ENCODE measurements around the gene GAREM2.

Gene GAREM2

DNA sequence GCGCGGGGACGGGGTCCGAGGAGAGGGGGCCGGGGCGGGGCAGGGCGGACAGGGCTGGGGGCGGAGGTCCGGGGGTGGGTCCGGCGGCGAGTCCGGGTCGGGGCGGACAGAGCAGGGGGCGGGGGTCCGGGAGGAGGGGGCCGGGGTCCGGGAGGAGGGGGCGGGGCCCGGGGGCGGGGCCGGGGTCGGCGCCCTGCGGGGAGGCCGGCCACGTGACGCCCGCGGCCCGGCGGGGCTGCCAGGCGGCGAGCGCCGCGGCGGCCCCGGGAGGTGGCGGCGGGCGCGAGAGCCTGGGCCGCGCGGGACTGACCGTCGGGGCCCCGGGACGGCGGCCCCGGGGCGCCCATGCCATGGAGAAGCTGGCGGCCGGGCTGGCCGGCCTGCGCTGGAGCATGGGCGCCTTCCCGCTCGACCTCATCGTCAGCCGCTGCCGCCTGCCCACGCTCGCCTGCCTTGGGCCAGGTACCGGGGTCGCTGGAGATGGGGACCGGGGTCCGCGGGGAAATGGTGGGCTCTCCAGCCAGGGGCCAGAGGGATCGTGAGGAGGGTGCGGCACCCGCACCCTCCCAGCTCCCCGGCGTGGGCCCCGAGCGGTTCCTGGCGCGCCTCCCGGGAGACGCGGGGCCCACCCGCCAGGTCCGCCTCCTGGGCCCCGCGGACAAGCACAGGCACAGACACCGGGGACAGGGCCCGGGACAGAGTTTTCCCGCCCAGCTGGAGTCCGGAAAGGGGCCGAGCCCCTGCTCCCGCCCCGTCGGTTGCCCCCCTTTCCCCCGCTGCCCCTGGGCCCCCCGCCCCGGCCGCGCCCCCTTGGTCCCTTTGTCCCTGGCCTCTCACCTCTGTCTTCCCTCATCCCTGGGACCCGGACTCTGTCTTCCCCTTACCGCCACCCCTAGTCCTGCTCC lies at the start of gene GAREM2:
GAREM2 (plus strand) TSS at position 218 of the 905 bp plus-strand sequence; CDS start at position 351, 133 bp downstream.
- no peaks in the 10 kb centered on the region for H3K27me3 ChIP-seq (ENCODE audit: control insufficient read depth, insufficient read depth, low read length)
- no CpG with 5 or more reads among the region's 102 CpGs for WGBS (ENCODE audit: insufficient coverage, insufficient read length)
- H3K4me3 ChIP-seq (ENCODE audit: low read length) = peak within 1 kb of the TSS; percentile 66; the same call in 1 of the 2 replicates
- H3K27ac ChIP-seq (ENCODE audit: low read length) = no peak within 1 kb of the TSS
- no peaks in the 10 kb centered on the region for H3K9me3 ChIP-seq (ENCODE audit: control insufficient read depth, insufficient read depth, low read length)
- no peaks in the 10 kb centered on the region; the same call in 1 of the 2 replicates for H3K36me3 ChIP-seq (ENCODE audit: control insufficient read depth, insufficient read depth, low read length)
- no peak for DNase-seq (ENCODE audit: low read depth, low spot score)
- H3K4me1 ChIP-seq (ENCODE audit: control insufficient read depth, insufficient read depth, low read length) = peaks cover 6% of the 10 kb centered on the region; the same call in 1 of the 2 replicates

DNA sequence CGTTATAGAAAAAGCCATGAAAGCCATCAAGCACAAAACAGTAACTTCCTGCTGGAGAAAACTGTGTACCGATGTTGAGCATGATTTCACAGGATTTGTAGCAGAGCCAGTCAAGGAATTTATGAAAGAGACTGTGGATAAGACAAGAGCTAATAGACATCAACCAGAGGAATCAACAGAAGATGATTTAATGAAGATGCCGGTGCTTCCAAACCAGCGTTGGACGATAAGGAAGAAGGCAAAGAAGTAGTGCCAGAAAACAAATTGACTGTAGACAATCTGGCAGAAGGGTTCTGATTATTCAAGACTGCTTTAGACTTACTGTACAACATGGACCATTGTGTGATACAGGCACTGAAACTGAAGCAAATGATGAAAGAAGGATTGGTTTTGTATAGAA lies 49.5 kb upstream of the GAREM2 start:
- H3K36me3 ChIP-seq (ENCODE audit: control insufficient read depth, insufficient read depth, low read length) = no peaks in the 10 kb centered on the region
- no peaks in the 10 kb centered on the region for H3K27me3 ChIP-seq (ENCODE audit: control insufficient read depth, insufficient read depth, low read length)
- DNase-seq (ENCODE audit: low read depth, low spot score) = no peak
- WGBS (ENCODE audit: insufficient coverage, insufficient read length) = no CpG with 5 or more reads among the region's 5 CpGs
- no peak overlapping the region for H3K27ac ChIP-seq (ENCODE audit: low read length)
- H3K9me3 ChIP-seq (ENCODE audit: control insufficient read depth, insufficient read depth, low read length) = no peaks in the 10 kb centered on the region
- no peaks in the 10 kb centered on the region; the same call in 1 of the 2 replicates for H3K4me1 ChIP-seq (ENCODE audit: control insufficient read depth, insufficient read depth, low read length)
- no peak overlapping the region for H3K4me3 ChIP-seq (ENCODE audit: low read length)

DNA sequence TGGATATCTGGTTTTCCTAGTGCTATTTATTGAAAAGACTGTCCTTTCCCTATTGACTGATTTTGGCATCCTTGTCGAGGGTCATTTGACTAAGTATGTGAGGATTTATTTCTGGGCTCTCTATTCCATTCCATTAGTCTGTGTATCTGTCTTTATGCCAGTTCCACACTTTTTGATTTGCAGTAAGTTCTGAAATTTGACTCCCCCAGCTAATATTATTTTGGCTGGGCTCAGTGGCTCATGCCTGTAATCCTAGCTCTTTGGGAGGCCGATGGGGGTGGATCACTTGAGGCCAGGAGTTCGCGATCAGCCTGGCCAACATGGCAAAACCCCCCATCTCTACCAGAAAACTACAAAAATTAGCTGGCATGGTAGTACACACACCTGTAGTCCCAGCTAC lies 46.8 kb upstream of the GAREM2 start:
- no peak for DNase-seq (ENCODE audit: low read depth, low spot score)
- WGBS (ENCODE audit: insufficient coverage, insufficient read length) = no CpG with 5 or more reads among the region's 4 CpGs
- Histone ChIP-seq H3K27ac (ENCODE audit: low read length) (no peak overlapping the region), H3K4me1 (ENCODE audit: control insufficient read depth, insufficient read depth, low read length) (no peaks in the 10 kb centered on the region), H3K9me3 (ENCODE audit: control insufficient read depth, insufficient read depth, low read length) (no peaks in the 10 kb centered on the region), H3K4me3 (ENCODE audit: low read length) (no peak overlapping the region), H3K36me3 (ENCODE audit: control insufficient read depth, insufficient read depth, low read length) (no peaks in the 10 kb centered on the region), H3K27me3 (ENCODE audit: control insufficient read depth, insufficient read depth, low read length) (no peaks in the 10 kb centered on the region)

DNA sequence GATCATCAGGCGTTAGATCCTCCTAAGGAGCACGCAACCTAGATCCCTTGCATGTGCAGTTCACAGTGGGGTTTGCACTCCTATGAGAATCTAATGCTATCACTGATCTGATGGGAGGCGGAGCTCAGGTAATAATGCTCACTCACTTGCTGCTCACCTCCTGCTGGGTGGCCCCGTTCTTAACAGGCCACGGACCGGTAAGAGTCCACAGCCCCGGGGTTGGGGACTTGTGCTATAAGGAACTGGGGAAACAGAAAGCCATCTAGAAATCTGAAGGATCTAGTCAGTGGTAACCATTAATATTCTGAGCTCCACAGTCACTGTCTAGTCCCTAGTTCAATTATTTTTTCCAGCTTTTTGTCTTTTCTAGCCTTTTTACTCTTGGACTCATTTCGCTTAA lies 44.7 kb upstream of the GAREM2 start:
- H3K9me3 ChIP-seq (ENCODE audit: control insufficient read depth, insufficient read depth, low read length) = no peaks in the 10 kb centered on the region
- H3K4me1 ChIP-seq (ENCODE audit: control insufficient read depth, insufficient read depth, low read length) = no peaks in the 10 kb centered on the region
- H3K4me3 ChIP-seq (ENCODE audit: low read length) = no peak overlapping the region
- no peaks in the 10 kb centered on the region for H3K36me3 ChIP-seq (ENCODE audit: control insufficient read depth, insufficient read depth, low read length)
- WGBS (ENCODE audit: insufficient coverage, insufficient read length) = no CpG with 5 or more reads among the region's 8 CpGs
- no peak for DNase-seq (ENCODE audit: low read depth, low spot score)
- no peaks in the 10 kb centered on the region for H3K27me3 ChIP-seq (ENCODE audit: control insufficient read depth, insufficient read depth, low read length)
- H3K27ac ChIP-seq (ENCODE audit: low read length) = no peak overlapping the region

DNA sequence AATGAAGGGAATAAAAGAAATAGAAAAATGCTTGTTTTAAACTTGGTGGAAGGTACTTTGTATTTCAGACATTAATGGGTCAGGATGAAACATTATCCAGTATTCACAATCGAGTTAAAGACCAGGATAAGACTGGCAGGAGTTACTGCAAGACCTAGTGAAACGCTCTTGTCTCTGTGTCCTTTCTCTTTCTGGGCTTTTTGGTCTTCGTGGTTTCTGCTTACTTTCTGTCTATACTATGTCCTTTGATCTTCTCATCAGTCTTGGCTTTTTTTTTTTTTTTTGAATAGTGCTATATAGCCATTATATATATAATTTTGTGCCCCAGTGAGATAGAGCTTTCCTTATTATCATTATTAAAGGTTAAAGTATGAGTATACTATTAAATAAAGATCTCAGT lies 42.1 kb upstream of the GAREM2 start:
- Histone ChIP-seq H3K9me3 (ENCODE audit: control insufficient read depth, insufficient read depth, low read length) (no peaks in the 10 kb centered on the region), H3K36me3 (ENCODE audit: control insufficient read depth, insufficient read depth, low read length) (no peaks in the 10 kb centered on the region), H3K4me1 (ENCODE audit: control insufficient read depth, insufficient read depth, low read length) (no peaks in the 10 kb centered on the region), H3K27ac (ENCODE audit: low read length) (no peak overlapping the region), H3K4me3 (ENCODE audit: low read length) (no peak overlapping the region), H3K27me3 (ENCODE audit: control insufficient read depth, insufficient read depth, low read length) (no peaks in the 10 kb centered on the region)
- WGBS (ENCODE audit: insufficient coverage, insufficient read length) = no CpG with 5 or more reads among the region's 3 CpGs
- DNase-seq (ENCODE audit: low read depth, low spot score) = no peak

DNA sequence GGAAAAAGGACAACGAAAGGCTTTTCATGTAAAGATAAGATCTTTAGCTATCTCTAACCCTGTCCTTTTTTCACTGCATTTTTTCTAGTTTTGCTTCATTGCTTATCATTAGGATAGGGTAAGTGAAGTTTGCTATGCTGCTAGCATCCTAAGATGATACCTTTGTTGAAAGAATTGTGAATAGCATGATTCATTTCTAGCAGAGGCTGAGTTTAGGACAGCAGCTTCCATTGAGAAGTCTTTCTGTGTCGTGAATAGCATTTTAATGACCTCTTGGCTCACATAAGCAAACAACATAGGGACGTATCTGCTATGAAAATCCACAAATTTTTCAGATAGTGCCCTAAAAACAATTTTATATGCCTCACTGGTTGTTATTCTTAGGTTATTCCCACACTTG lies 36.4 kb upstream of the GAREM2 start:
- Histone ChIP-seq H3K27me3 (ENCODE audit: control insufficient read depth, insufficient read depth, low read length) (no peaks in the 10 kb centered on the region), H3K9me3 (ENCODE audit: control insufficient read depth, insufficient read depth, low read length) (no peaks in the 10 kb centered on the region), H3K4me1 (ENCODE audit: control insufficient read depth, insufficient read depth, low read length) (no peaks in the 10 kb centered on the region; the same call in 1 of the 2 replicates), H3K4me3 (ENCODE audit: low read length) (no peak overlapping the region), H3K27ac (ENCODE audit: low read length) (no peak overlapping the region), H3K36me3 (ENCODE audit: control insufficient read depth, insufficient read depth, low read length) (no peaks in the 10 kb centered on the region)
- WGBS (ENCODE audit: insufficient coverage, insufficient read length) = no CpG with 5 or more reads among the region's 3 CpGs
- DNase-seq (ENCODE audit: low read depth, low spot score) = no peak

DNA sequence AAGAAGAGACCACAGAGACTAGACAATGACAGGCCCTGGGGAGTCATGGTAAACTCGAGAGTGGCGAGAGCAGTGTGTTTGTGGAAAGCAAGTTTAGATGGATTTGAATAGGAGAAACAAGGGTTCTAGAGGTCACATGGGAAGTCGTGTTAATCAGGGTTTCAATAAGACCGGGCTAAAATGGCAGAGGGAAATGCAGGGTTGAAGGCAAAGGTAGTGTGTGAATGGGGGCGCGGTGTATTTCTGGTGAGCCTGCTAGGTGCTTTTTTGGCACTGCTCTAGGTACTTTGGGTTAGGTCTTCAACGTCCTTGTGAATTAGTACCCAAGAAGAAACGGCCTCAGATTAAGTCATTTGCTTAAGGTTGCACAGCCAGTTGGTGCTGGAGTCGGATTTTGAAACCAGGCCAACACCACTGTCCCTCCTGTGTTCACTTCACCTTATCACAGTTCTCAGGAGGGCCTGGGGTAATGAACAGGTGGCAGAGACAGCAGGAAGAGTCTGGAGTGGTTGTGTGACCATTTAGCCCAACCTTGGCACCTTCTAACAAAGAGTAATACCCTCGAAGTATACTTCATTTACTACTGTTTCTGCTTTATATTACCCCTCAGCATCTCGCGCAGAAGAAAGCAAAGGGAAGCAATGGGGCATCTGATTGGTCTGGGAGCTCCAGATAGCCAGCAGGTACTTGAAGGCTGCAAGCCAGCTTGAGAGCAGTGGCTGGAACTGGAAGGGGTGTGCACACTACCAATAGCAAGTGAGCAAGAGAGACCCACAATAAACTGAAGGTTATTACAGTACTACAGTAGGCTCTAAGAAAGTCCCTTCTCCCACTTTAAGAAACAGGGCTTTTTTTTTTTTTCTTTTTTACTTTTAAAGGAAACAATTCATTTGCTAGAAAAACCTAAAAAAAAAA lies 33.4 kb upstream of the GAREM2 start:
- no peaks in the 10 kb centered on the region for H3K27me3 ChIP-seq (ENCODE audit: control insufficient read depth, insufficient read depth, low read length)
- H3K36me3 ChIP-seq (ENCODE audit: control insufficient read depth, insufficient read depth, low read length) = no peaks in the 10 kb centered on the region
- H3K9me3 ChIP-seq (ENCODE audit: control insufficient read depth, insufficient read depth, low read length) = no peaks in the 10 kb centered on the region
- H3K4me1 ChIP-seq (ENCODE audit: control insufficient read depth, insufficient read depth, low read length) = no peaks in the 10 kb centered on the region; the same call in 1 of the 2 replicates
- WGBS (ENCODE audit: insufficient coverage, insufficient read length) = no CpG with 5 or more reads among the region's 12 CpGs
- no peak overlapping the region for H3K4me3 ChIP-seq (ENCODE audit: low read length)
- no peak for DNase-seq (ENCODE audit: low read depth, low spot score)
- H3K27ac ChIP-seq (ENCODE audit: low read length) = no peak overlapping the region

DNA sequence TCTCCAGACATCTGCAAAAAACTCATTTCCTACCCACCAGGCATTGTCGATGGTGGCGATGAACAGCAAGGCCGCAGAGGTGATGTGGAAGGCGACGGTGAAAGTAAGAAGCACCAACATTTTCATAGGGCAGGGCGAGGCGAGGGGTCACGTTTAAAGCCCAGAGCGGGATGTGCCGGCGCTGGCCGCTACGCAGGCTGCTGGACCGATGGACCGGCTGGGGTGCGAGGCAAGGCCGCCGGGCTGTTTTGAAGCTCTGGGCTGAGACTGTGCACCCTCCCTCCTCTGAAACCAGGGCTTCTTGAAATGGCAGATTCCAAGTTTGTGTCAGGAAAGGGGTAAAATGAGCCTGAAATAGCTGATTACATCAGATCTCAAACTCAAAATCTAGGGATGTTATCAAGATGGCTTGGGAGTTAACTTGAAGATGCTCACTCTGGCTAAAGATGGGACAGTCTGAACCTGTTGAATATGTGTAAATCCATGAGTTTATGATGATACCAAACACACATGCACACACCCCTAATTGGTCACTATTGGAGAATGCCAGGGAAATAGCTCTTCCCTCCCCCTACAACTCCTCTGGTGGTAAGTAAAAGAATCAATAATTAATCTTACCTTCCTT lies 31.6 kb upstream of the GAREM2 start:
- WGBS (ENCODE audit: insufficient coverage, insufficient read length) = no CpG with 5 or more reads among the region's 18 CpGs
- Histone ChIP-seq H3K27ac (ENCODE audit: low read length) (no peak overlapping the region), H3K4me3 (ENCODE audit: low read length) (no peak overlapping the region), H3K27me3 (ENCODE audit: control insufficient read depth, insufficient read depth, low read length) (no peaks in the 10 kb centered on the region), H3K9me3 (ENCODE audit: control insufficient read depth, insufficient read depth, low read length) (no peaks in the 10 kb centered on the region), H3K36me3 (ENCODE audit: control insufficient read depth, insufficient read depth, low read length) (no peaks in the 10 kb centered on the region), H3K4me1 (ENCODE audit: control insufficient read depth, insufficient read depth, low read length) (no peaks in the 10 kb centered on the region; the same call in 1 of the 2 replicates)
- no peak for DNase-seq (ENCODE audit: low read depth, low spot score)

DNA sequence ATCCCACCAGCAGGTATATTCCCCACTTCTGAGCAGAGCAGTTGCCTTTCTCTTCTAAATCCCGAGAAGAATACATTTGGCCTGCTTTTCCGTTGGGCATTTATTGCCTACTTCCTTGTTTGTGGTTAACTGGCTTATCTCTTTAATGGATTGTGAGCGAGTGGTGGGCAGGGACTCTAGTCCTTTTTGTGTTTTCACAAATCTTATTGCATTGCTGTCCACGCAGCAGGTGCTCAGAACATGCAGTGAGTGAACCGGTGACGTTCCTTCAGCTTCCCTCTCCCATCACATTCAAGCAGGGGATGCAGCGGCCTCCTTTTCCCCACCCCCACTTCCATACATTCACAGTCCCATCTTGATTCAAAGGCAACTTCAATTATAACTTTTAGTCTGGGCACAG lies 28.9 kb upstream of the GAREM2 start:
- no peak for DNase-seq (ENCODE audit: low read depth, low spot score)
- Histone ChIP-seq H3K36me3 (ENCODE audit: control insufficient read depth, insufficient read depth, low read length) (no peaks in the 10 kb centered on the region), H3K4me1 (ENCODE audit: control insufficient read depth, insufficient read depth, low read length) (no peaks in the 10 kb centered on the region; the same call in 1 of the 2 replicates), H3K4me3 (ENCODE audit: low read length) (no peak overlapping the region), H3K27me3 (ENCODE audit: control insufficient read depth, insufficient read depth, low read length) (no peaks in the 10 kb centered on the region), H3K27ac (ENCODE audit: low read length) (no peak overlapping the region), H3K9me3 (ENCODE audit: control insufficient read depth, insufficient read depth, low read length) (no peaks in the 10 kb centered on the region)
- no CpG with 5 or more reads among the region's 7 CpGs for WGBS (ENCODE audit: insufficient coverage, insufficient read length)
